OCI-LY7 (cell line): ENCODE results near the gene HBM.

Experiments used
- EZH2phosphoT487 ChIP-seq: fragments of 200-600 bp; sonication (generic); IDR thresholded peaks from 2 replicates; pipeline ENCODE4 v1.6.1; 2018; ENCODE audit warnings: low read depth, borderline replicate concordance, mild to moderate bottlenecking, mixed run types, antibody characterized with exemption, low read length, moderate library complexity, mixed read lengths
- TF ChIP-seq, protein P1 (sequence below): fragments of 200-600 bp; sonication (generic); conservative IDR thresholded peaks from 2 replicates; pipeline ENCODE4 v1.5.1; 2014; ENCODE audit warnings: mild to moderate bottlenecking, antibody characterized with exemption, low read length, moderate library complexity, mixed read lengths

DNA sequence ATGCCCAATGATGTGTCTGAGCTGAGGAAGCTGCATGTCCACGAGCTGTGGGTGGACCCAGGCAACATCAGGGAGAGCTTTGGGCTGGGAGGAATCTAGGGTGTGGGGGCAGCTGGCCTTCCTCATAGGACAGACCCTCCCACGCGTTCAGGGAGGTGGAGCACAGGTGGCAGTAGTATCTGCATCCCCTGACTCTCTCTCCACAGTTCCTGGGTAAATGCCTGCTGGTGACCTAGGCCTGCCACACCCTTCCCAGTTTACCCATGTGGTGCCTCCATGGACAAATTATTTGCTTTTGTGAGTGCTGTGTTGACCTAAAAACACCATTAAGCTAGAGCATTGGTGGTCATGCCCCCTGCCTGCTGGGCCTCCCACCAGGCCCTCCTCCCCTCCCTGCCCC lies 3.2 kb downstream of the HBM start:
- TF ChIP-seq, protein P1, sequence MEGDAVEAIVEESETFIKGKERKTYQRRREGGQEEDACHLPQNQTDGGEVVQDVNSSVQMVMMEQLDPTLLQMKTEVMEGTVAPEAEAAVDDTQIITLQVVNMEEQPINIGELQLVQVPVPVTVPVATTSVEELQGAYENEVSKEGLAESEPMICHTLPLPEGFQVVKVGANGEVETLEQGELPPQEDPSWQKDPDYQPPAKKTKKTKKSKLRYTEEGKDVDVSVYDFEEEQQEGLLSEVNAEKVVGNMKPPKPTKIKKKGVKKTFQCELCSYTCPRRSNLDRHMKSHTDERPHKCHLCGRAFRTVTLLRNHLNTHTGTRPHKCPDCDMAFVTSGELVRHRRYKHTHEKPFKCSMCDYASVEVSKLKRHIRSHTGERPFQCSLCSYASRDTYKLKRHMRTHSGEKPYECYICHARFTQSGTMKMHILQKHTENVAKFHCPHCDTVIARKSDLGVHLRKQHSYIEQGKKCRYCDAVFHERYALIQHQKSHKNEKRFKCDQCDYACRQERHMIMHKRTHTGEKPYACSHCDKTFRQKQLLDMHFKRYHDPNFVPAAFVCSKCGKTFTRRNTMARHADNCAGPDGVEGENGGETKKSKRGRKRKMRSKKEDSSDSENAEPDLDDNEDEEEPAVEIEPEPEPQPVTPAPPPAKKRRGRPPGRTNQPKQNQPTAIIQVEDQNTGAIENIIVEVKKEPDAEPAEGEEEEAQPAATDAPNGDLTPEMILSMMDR: no peak
- no peak for TF ChIP-seq EZH2phosphoT487
